Neural cell (in vitro differentiated cells): Measurements from ENCODE around the gene GSTA3. TPM values are rescaled to one million over a fixed set of nuclear protein-coding genes. Genes with fewer than 3 reads are reported as not detected.

ENCODE experiments used
- H2AFZ ChIP-seq: fragments of 200-600, 300-800 bp; sonication (generic), shearing (Covaris generic); 2 replicates; pipeline ENCODE4 v1.6.0; 2014; ENCODE audit warnings: low read depth, mild to moderate bottlenecking, antibody characterized with exemption, low read length, moderate library complexity
- H3F3A ChIP-seq: fragments of 200-600 bp; shearing (Covaris generic); 2 replicates; pipeline ENCODE4 v1.6.1; 2016; ENCODE audit warnings: mild to moderate bottlenecking, moderate library complexity, mixed read lengths, antibody characterized with exemption, low read length; ENCODE audit not compliant: insufficient read depth, poor library complexity, severe bottlenecking
- H3K27ac ChIP-seq: fragments of 200-600, 300-800 bp; sonication (generic), shearing (Covaris generic); 2 replicates; pipeline ENCODE4 v1.5.1; 2014; ENCODE audit warnings: mild to moderate bottlenecking, low read length, moderate library complexity
- H3K27me3 ChIP-seq: fragments of 300-800, 200-600 bp; sonication (generic), shearing (Covaris generic); 2 replicates; pipeline ENCODE4 v1.6.0; 2014; ENCODE audit warnings: mild to moderate bottlenecking, low read depth, low read length, moderate library complexity; ENCODE audit not compliant: insufficient read depth
- H3K36me3 ChIP-seq: fragments of 300-800, 200-600 bp; sonication (generic), shearing (Covaris generic); 2 replicates; pipeline ENCODE4 v1.5.1; 2014; ENCODE audit warnings: mild to moderate bottlenecking, antibody characterized with exemption, low read length, moderate library complexity; ENCODE audit not compliant: insufficient read depth
- H3K4me2 ChIP-seq: fragments of 300-800, 200-600 bp; sonication (generic), shearing (Covaris generic); 2 replicates; pipeline ENCODE4 v1.6.0; 2014; ENCODE audit warnings: mild to moderate bottlenecking, low read length
- H3K4me3 ChIP-seq: fragments of 300-800, 200-600 bp; sonication (generic), shearing (Covaris generic); 2 replicates; pipeline ENCODE4 v1.5.1; 2014; ENCODE audit warnings: mild to moderate bottlenecking, low read length, moderate library complexity
- H3K79me2 ChIP-seq: fragments of 200-600 bp; shearing (Covaris generic); replicated peaks from 2 replicates; pipeline ENCODE4 v1.6.0; 2014; ENCODE audit warnings: mild to moderate bottlenecking, low read length, moderate library complexity; ENCODE audit not compliant: insufficient read depth
- H3K9ac ChIP-seq: fragments of 300-800, 200-600 bp; sonication (generic), shearing (Covaris generic); 2 replicates; pipeline ENCODE4 v1.6.1; 2016; ENCODE audit warnings: mild to moderate bottlenecking, low read length, mixed read lengths
- H3K9me2 ChIP-seq: fragments of 200-600 bp; shearing (Covaris generic); 2 replicates; pipeline ENCODE4 v1.6.1; 2016; ENCODE audit warnings: mild to moderate bottlenecking, low read length, mixed read lengths; ENCODE audit not compliant: insufficient read depth
- H3K9me3 ChIP-seq: fragments of 200-600, 300-800 bp; sonication (generic), shearing (Covaris generic); 2 replicates; pipeline ENCODE4 v1.6.1; 2016; ENCODE audit warnings: mild to moderate bottlenecking, mixed run types, low read length, moderate library complexity, mixed read lengths
- H4K20me1 ChIP-seq: fragments of 200-600 bp; shearing (Covaris generic); 2 replicates; pipeline ENCODE4 v1.6.1; 2016; ENCODE audit warnings: mild to moderate bottlenecking, mixed run types; ENCODE audit not compliant: insufficient read depth
- CTCF ChIP-seq: fragments of 450-650 bp; IDR thresholded peaks from 2 replicates; pipeline ENCODE4 v1.5.1; 2014; ENCODE audit warnings: antibody characterized with exemption, mild to moderate bottlenecking, moderate library complexity; ENCODE audit not compliant: poor library complexity, severe bottlenecking
- EP300 ChIP-seq: fragments of 450-650 bp; conservative IDR thresholded peaks from 2 replicates; pipeline ENCODE4 v1.6.1; 2014; ENCODE audit warnings: antibody characterized with exemption, mild to moderate bottlenecking, moderate library complexity; ENCODE audit not compliant: poor library complexity, severe bottlenecking
- EZH2 ChIP-seq: fragments of 200-600, 300-800 bp; shearing (Covaris generic), sonication (generic); IDR thresholded peaks from 2 replicates; pipeline ENCODE4 v1.6.1; 2014; ENCODE audit warnings: antibody characterized with exemption, low read length, borderline replicate concordance, mild to moderate bottlenecking; ENCODE audit not compliant: insufficient read depth, poor library complexity, severe bottlenecking
- MXI1 ChIP-seq: fragments of 450-650 bp; conservative IDR thresholded peaks from 2 replicates; pipeline ENCODE4 v1.6.1; 2014; ENCODE audit warnings: antibody characterized with exemption, mild to moderate bottlenecking; ENCODE audit not compliant: poor library complexity, severe bottlenecking
- POLR2AphosphoS5 ChIP-seq: IDR thresholded peaks from 2 replicates; pipeline ENCODE4 v1.6.1; 2012
- RAD21 ChIP-seq: fragments of 450-650 bp; conservative IDR thresholded peaks from 2 replicates; pipeline ENCODE4 v1.6.1; 2014; ENCODE audit warnings: antibody characterized with exemption, mild to moderate bottlenecking, moderate library complexity
- REST ChIP-seq: IDR thresholded peaks from 2 replicates; pipeline ENCODE4 v1.6.1; 2012; ENCODE audit warnings: borderline replicate concordance
- SMC3 ChIP-seq: fragments of 450-650 bp; conservative IDR thresholded peaks from 2 replicates; pipeline ENCODE4 v1.6.1; 2014; ENCODE audit warnings: antibody characterized with exemption, mild to moderate bottlenecking, moderate library complexity; ENCODE audit not compliant: poor library complexity
- TAF1 ChIP-seq: IDR thresholded peaks from 2 replicates; pipeline ENCODE4 v1.6.1; 2012; ENCODE audit warnings: low read depth
- polyA plus RNA-seq: library from polyadenylated mRNA; depleted of rRNA; stranded (reverse); fragments of >200 nt; gene quantifications from 2 replicates; pipeline ENCODE4 v1.2.3, GENCODE V29; 2014

The GSTA3 gene
- polyA plus RNA-seq, 1 donor from 2014 or later = not detected

- Histone ChIP-seq H2AFZ (no peak overlapping the region), H3F3A (no peaks in the 10 kb centered on the region), H4K20me1 (no peaks in the 10 kb centered on the region), H3K36me3 (no peaks in the 10 kb centered on the region), H3K4me3 (no peak overlapping the region), H3K27me3 (no peaks in the 10 kb centered on the region), H3K9ac (no peak overlapping the region), H3K9me3 (no peaks in the 10 kb centered on the region), H3K9me2 (no peaks in the 10 kb centered on the region), H3K27ac (no peak overlapping the region), H3K79me2 (no peaks in the 10 kb centered on the region), H3K4me2 (no peak overlapping the region)
- TF ChIP-seq EZH2 = no peak
- no peak for TF ChIP-seq RAD21
- no peak for TF ChIP-seq MXI1
- TF ChIP-seq CTCF = no peak
- TF ChIP-seq EP300 = no peak
- no peak for TF ChIP-seq TAF1
- no peak for TF ChIP-seq REST
- TF ChIP-seq SMC3 = no peak
- no peak for TF ChIP-seq POLR2AphosphoS5
These were observed 46.4 kb upstream of the GSTA3 start for GRCh38 chr6:52955871-52956270.

- Histone ChIP-seq H3K27me3 (no peaks in the 10 kb centered on the region), H3K4me3 (no peak overlapping the region), H3K9me2 (no peaks in the 10 kb centered on the region), H3F3A (no peaks in the 10 kb centered on the region), H3K79me2 (no peaks in the 10 kb centered on the region), H4K20me1 (no peaks in the 10 kb centered on the region), H3K27ac (no peak overlapping the region), H3K9me3 (no peaks in the 10 kb centered on the region), H3K36me3 (no peaks in the 10 kb centered on the region), H2AFZ (no peak overlapping the region), H3K4me2 (no peak overlapping the region), H3K9ac (no peak overlapping the region)
- no peak for TF ChIP-seq EP300
- TF ChIP-seq REST = no peak
- no peak for TF ChIP-seq TAF1
- no peak for TF ChIP-seq RAD21
- no peak for TF ChIP-seq MXI1
- no peak for TF ChIP-seq EZH2
- TF ChIP-seq POLR2AphosphoS5 = no peak
- TF ChIP-seq CTCF = no peak
- TF ChIP-seq SMC3 = no peak
These were observed 44.7 kb upstream of the GSTA3 start for GRCh38 chr6:52953911-52954839.
